GM12878 (cell line): ENCODE results near the gene PAEP. TPM values are rescaled to one million over a fixed set of nuclear protein-coding genes. Genes with fewer than 3 reads are reported as not detected.

Experiments used
- ATAC-seq: fragments of 200-7000 bp; cut with Tn5 transposase; 3 replicates; pipeline ENCODE4 v1.9.1; 2020; ENCODE audit warnings: mild to moderate bottlenecking, moderate library complexity
- BruUV-seq: library from RNA; stranded (reverse); fragments of 400-500 nt; replicated peaks from 2 replicates; lab custom pipeline; 2021; lab: Mats Ljungman, UMichigan
- CTCF ChIA-PET: fragments of 300-600 bp; sonication (Branson Sonifier 250); formaldehyde crosslinking; extraction: SDS; loops from one replicate; lab custom pipeline; 2021; ENCODE audit warnings: inconsistent platforms; lab: Yijun Ruan, JAX
- POLR2A ChIA-PET: fragments of 350-600 bp; formaldehyde crosslinking; extraction: SDS; loops from one replicate; lab custom pipeline; 2021; ENCODE audit warnings: inconsistent platforms; lab: Charles Lee
- RAD21 ChIA-PET: fragments of 300-600 bp; sonication (Branson Sonifier 250); formaldehyde crosslinking; loops from one replicate; lab custom pipeline; 2023; ENCODE audit warnings: antibody characterized with exemption; ENCODE audit not compliant: unreplicated experiment; lab: Charles Lee
- SMC1A ChIA-PET: fragments of 300-600 bp; sonication (Branson Sonifier 250); formaldehyde crosslinking; loops from one replicate; lab custom pipeline; 2023; ENCODE audit not compliant: unreplicated experiment, uncharacterized antibody; lab: Charles Lee
- DNase-seq: peaks from one replicate; pipeline ENCODE4 v3.0.0-alpha.2; 2011; ENCODE audit warnings: low read depth, low spot score
- FAIRE-seq: peaks from 3 replicates; lab custom pipeline; 2011; peaks lifted over from hg19 to GRCh38; lab: Jason Lieb, UNC
- H2AFZ ChIP-seq: 2 replicates; pipeline ENCODE4 v1.6.0; 2011; ENCODE audit warnings: low read depth, low read length, control low read depth; ENCODE audit not compliant: control insufficient read depth
- H3K27ac ChIP-seq: 2 replicates; pipeline ENCODE4 v1.5.1; 2011; ENCODE audit warnings: control low read depth; ENCODE audit not compliant: control insufficient read depth, insufficient read depth
- H3K27me3 ChIP-seq, 2 experiments: replicated peaks in 1 of 2; 2 replicates each; pipeline versions ENCODE4 v1.6.0 to v1.6.1; 2011; ENCODE audit warnings: low read length in 1 of 2; ENCODE audit not compliant: control insufficient read depth in 2 of 2, insufficient read depth in 2 of 2
- H3K36me3 ChIP-seq, 2 experiments: 2 replicates each; pipeline ENCODE4 v1.5.1; 2011; ENCODE audit warnings: low read length in 1 of 2; ENCODE audit not compliant: control insufficient read depth in 2 of 2, insufficient read depth in 2 of 2
- H3K4me1 ChIP-seq: 2 replicates; pipeline ENCODE4 v1.6.1; 2011; ENCODE audit warnings: mild to moderate bottlenecking, low read length, moderate library complexity, mixed read lengths; ENCODE audit not compliant: control insufficient read depth, insufficient read depth
- H3K4me2 ChIP-seq: 2 replicates; pipeline ENCODE4 v1.6.0; 2011; ENCODE audit warnings: control low read depth; ENCODE audit not compliant: control insufficient read depth, insufficient read depth
- H3K4me3 ChIP-seq: fragments of 200-600 bp; sonication (generic); 2 replicates; pipeline ENCODE4 v1.5.1; 2016
- H3K79me2 ChIP-seq: 2 replicates; pipeline ENCODE4 v1.6.0; 2011; ENCODE audit warnings: low read length; ENCODE audit not compliant: control insufficient read depth, insufficient read depth
- H3K9ac ChIP-seq: 2 replicates; pipeline ENCODE4 v1.8.0; 2011; ENCODE audit warnings: low read length, control low read depth, mixed read lengths; ENCODE audit not compliant: control insufficient read depth, insufficient read depth
- H3K9me3 ChIP-seq: replicated peaks from 3 replicates; pipeline ENCODE4 v1.5.1; 2011; ENCODE audit warnings: mild to moderate bottlenecking, low read length; ENCODE audit not compliant: control insufficient read depth, insufficient read depth
- H4K20me1 ChIP-seq: 2 replicates; pipeline ENCODE4 v1.6.0; 2011; ENCODE audit not compliant: control insufficient read depth, insufficient read depth
- CHD1 ChIP-seq: IDR thresholded peaks from 2 replicates; pipeline ENCODE4 v1.6.1; 2012; ENCODE audit warnings: low read depth, low read length, improper control_type of control experiment
- CHD2 ChIP-seq: IDR thresholded peaks from 2 replicates; pipeline ENCODE4 v1.6.1; 2011; ENCODE audit warnings: low read depth, low read length, improper control_type of control experiment, borderline replicate concordance
- RFX5 ChIP-seq: IDR thresholded peaks from 2 replicates; pipeline ENCODE4 v1.6.1; 2011; ENCODE audit warnings: low read depth, low read length, improper control_type of control experiment
- SMAD1 ChIP-seq: fragments of 450-650 bp; IDR thresholded peaks from 2 replicates; pipeline ENCODE4 v1.6.1; 2018; ENCODE audit warnings: mild to moderate bottlenecking, low read depth; ENCODE audit not compliant: partially characterized antibody
- STAT3 ChIP-seq: IDR thresholded peaks from 2 replicates; pipeline ENCODE4 v1.6.1; 2011; ENCODE audit warnings: low read depth, low read length, improper control_type of control experiment
- WRNIP1 ChIP-seq: IDR thresholded peaks from 2 replicates; pipeline ENCODE4 v1.6.1; 2011; ENCODE audit warnings: low read depth, low read length, improper control_type of control experiment, borderline replicate concordance
- ZNF592 ChIP-seq: fragments of 450-650 bp; IDR thresholded peaks from 2 replicates; pipeline ENCODE4 v1.6.1; 2017; ENCODE audit warnings: mild to moderate bottlenecking, moderate library complexity
- WGBS: methylation state at CpG from one replicate; pipeline ENCODE4 v1.1.6; 2016; ENCODE audit warnings: low lambda C conversion rate; ENCODE audit not compliant: insufficient replicate concordance, insufficient coverage; ENCODE audit errors: missing lambda C conversion rate; 5-methylcytosine and 5-hydroxymethylcytosine counted together
- in situ Hi-C: fragments of 300-500 bp; cut with MboI; formaldehyde crosslinking; loops from 9 replicates; pipeline ENCODE4 v1.14.3; 2018; ENCODE audit warnings: mixed read lengths
- intact Hi-C: fragments of 100-400 bp; cut with micrococcal nuclease; formaldehyde crosslinking; loops from one replicate; pipeline ENCODE4 v1.14.2; 2022; ENCODE audit not compliant: unreplicated experiment
- polyA plus RNA-seq, 11 experiments: library from polyadenylated mRNA; depleted of rRNA in 4 of 11; unstranded in 6 of 11; stranded (reverse) in 5 of 11; fragments of >200 nt; fragmentation: Nextera tagmentation in 4 of 11; fragmentation: Illumina TruSeq in 1 of 11; extraction: Ambion mirVana in 4 of 11; extraction: Trizol in 1 of 11; gene quantifications; 1 replicate in 1 of 11; 2 replicates in 10 of 11; pipeline versions ENCODE4 v1.2.1 to v1.2.3, GENCODE V29; 2011 to 2016; ENCODE audit warnings: inconsistent platforms in 2 of 11, missing spikeins in 2 of 11, low read depth in 1 of 11
- total RNA-seq, 4 experiments: library from RNA; depleted of rRNA in 3 of 4; stranded (reverse); fragments of >200 nt in 3 of 4; fragmentation: Illumina TruSeq in 1 of 4; extraction: Trizol in 1 of 4; gene quantifications; 2 replicates each; pipeline versions ENCODE4 v1.2.1 to v1.2.3, GENCODE V29; 2013 to 2021
- TF ChIP-seq, protein P1 (sequence below): IDR thresholded peaks from 2 replicates; pipeline ENCODE4 v1.6.1; 2011; ENCODE audit warnings: mild to moderate bottlenecking, low read depth, low read length, moderate library complexity; ENCODE audit not compliant: insufficient replicate concordance
- TF ChIP-seq, protein P2 (sequence below): fragments of 450-650 bp; conservative IDR thresholded peaks from 2 replicates; pipeline ENCODE4 v1.6.1; 2017; ENCODE audit warnings: mild to moderate bottlenecking, moderate library complexity
- TF ChIP-seq, protein P3 (sequence below): fragments of 450-650 bp; IDR thresholded peaks from 2 replicates; pipeline ENCODE4 v1.6.1; 2018; ENCODE audit warnings: borderline replicate concordance, mild to moderate bottlenecking; ENCODE audit not compliant: partially characterized antibody

Gene PAEP
- total and polyA plus RNA-seq, 10 of the 15 experiments (the other 5 are each of a cell fraction or from before 2014, with no cell fraction given), result not detected

GRCh38 chr9:135519179-135519971 lies 42.2 kb upstream of the PAEP start (continued):
- TF ChIP-seq, protein P1, sequence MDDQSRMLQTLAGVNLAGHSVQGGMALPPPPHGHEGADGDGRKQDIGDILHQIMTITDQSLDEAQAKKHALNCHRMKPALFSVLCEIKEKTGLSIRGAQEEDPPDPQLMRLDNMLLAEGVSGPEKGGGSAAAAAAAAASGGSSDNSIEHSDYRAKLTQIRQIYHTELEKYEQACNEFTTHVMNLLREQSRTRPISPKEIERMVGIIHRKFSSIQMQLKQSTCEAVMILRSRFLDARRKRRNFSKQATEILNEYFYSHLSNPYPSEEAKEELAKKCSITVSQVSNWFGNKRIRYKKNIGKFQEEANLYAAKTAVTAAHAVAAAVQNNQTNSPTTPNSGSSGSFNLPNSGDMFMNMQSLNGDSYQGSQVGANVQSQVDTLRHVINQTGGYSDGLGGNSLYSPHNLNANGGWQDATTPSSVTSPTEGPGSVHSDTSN, result no peak
- no peak for TF ChIP-seq SMAD1
- TF ChIP-seq ZNF592, result no peak

DNA sequence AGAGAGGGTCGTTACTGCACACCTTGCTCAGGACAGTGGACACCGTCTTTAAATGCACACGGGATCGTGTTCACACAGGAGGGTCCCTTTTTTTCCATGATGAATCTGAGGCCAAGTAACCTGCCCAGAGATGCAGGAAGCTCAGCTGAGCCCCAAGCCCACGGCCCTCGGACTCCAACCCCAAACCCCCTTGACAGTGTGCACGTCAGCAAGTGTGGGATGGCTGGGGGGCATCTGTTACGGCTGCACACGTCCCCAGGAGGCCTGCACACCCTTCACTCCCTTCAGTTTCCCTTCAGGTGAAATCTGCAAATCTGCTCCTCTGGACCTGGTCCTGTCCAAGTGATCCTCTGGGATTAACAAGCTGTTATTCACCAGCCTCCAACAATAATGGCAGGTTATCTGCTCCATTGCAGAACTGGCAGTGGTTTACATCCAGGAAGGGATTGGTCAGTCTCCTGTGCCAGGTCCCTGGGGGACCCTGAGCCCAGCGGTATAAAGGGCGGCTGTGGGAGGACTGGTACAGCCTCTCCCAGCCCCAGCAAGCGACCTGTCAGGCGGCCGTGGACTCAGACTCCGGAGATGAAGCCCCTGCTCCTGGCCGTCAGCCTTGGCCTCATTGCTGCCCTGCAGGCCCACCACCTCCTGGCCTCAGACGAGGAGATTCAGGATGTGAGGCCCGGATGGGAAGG lies 40.5 kb upstream of the PAEP start, which contains the start of gene LCN1:
Gene LCN1, plus strand, starts transcription at position 525 of the 692 bp plus-strand sequence. Its CDS starts 58 bp downstream, at position 583.
- ChIA-PET POLR2A (no interaction called here), CTCF (no interaction called here), SMC1A (no interaction called here), RAD21 (no interaction called here)
- Histone ChIP-seq H3K27me3 (no peaks in the 10 kb centered on the region), H3K27ac (no peak within 1 kb of the TSS), H3K79me2 (no peaks in the 10 kb centered on the region), H3K9me3 (no peaks in the 10 kb centered on the region), H3K9ac (no peak within 1 kb of the TSS), H2AFZ (no peak within 1 kb of the TSS), H3K4me1 (no peaks in the 10 kb centered on the region), H4K20me1 (no peaks in the 10 kb centered on the region), H3K36me3 (no peaks in the 10 kb centered on the region), H3K4me2 (no peak within 1 kb of the TSS), H3K4me3 (no peak within 1 kb of the TSS)
- DNase-seq (no peak), FAIRE-seq (no peak), ATAC-seq (no peak)
- 34% methylated on average over 17 of the region's 18 CpGs for WGBS
- intact Hi-C loops, result no loop called here
- in situ Hi-C loops, result no loop called here
- BruUV-seq, result no TSS peak
- no peak for TF ChIP-seq CHD1
- TF ChIP-seq CHD2, result no peak
- no peak for TF ChIP-seq RFX5
- no peak for TF ChIP-seq STAT3
- TF ChIP-seq, protein P2, sequence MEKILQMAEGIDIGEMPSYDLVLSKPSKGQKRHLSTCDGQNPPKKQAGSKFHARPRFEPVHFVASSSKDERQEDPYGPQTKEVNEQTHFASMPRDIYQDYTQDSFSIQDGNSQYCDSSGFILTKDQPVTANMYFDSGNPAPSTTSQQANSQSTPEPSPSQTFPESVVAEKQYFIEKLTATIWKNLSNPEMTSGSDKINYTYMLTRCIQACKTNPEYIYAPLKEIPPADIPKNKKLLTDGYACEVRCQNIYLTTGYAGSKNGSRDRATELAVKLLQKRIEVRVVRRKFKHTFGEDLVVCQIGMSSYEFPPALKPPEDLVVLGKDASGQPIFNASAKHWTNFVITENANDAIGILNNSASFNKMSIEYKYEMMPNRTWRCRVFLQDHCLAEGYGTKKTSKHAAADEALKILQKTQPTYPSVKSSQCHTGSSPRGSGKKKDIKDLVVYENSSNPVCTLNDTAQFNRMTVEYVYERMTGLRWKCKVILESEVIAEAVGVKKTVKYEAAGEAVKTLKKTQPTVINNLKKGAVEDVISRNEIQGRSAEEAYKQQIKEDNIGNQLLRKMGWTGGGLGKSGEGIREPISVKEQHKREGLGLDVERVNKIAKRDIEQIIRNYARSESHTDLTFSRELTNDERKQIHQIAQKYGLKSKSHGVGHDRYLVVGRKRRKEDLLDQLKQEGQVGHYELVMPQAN, result no peak
- TF ChIP-seq, protein P3, sequence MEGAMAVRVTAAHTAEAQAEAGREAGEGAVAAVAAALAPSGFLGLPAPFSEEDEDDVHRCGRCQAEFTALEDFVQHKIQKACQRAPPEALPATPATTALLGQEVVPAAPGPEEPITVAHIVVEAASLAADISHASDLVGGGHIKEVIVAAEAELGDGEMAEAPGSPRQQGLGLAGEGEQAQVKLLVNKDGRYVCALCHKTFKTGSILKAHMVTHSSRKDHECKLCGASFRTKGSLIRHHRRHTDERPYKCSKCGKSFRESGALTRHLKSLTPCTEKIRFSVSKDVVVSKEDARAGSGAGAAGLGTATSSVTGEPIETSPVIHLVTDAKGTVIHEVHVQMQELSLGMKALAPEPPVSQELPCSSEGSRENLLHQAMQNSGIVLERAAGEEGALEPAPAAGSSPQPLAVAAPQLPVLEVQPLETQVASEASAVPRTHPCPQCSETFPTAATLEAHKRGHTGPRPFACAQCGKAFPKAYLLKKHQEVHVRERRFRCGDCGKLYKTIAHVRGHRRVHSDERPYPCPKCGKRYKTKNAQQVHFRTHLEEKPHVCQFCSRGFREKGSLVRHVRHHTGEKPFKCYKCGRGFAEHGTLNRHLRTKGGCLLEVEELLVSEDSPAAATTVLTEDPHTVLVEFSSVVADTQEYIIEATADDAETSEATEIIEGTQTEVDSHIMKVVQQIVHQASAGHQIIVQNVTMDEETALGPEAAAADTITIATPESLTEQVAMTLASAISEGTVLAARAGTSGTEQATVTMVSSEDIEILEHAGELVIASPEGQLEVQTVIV, result no peak
- no peak for TF ChIP-seq WRNIP1
